ENCODE measurements around the gene NKG7. TPM values are rescaled to one million over a fixed set of nuclear protein-coding genes. Genes with fewer than 3 reads are reported as not detected.
"Not testable (repeated sequence)": the region's sequence is repeated elsewhere in the genome, so short reads cannot be mapped to it uniquely, and the experiment has no call there.

The NKG7 gene
- total and polyA plus RNA-seq, 4 donors = 2.0 to 13.6 (median 5.7) TPM

- not testable (repeated sequence) for H3K4me1 ChIP-seq (ENCODE audit: control insufficient read depth in 4 of 4, insufficient read depth in 4 of 4, low read length in 3 of 4); DNase-seq (ENCODE audit: low spot score); H3K27ac ChIP-seq (ENCODE audit: low read depth in 1 of 2, low read length in 2 of 2); H3K36me3 ChIP-seq (ENCODE audit: control insufficient read depth in 4 of 4, insufficient read depth in 3 of 4, low read depth in 1 of 4, low read length in 3 of 4); H3K9me3 ChIP-seq (ENCODE audit: control insufficient read depth in 4 of 4, low read length in 3 of 4); H3K4me3 ChIP-seq (ENCODE audit: low read depth in 1 of 3, low read length in 3 of 3); H3K27me3 ChIP-seq (ENCODE audit: control insufficient read depth in 4 of 4, insufficient read depth in 4 of 4, low read length in 3 of 4); H3K9ac ChIP-seq (ENCODE audit: low read depth in 1 of 2, low read length in 2 of 2)
- 88% methylated on average over 9 of the region's 9 CpGs for WGBS
Measured at GRCh38 chr19:51397453-51397852, 25.0 kb upstream of the NKG7 start.

GRCh38 chr19:51396175-51396574, 23.7 kb upstream of the NKG7 start:
- H3K27me3 ChIP-seq (ENCODE audit: control insufficient read depth in 4 of 4, insufficient read depth in 4 of 4, low read length in 3 of 4) = no peaks in the 10 kb centered on the region
- no peaks in the 10 kb centered on the region for H3K36me3 ChIP-seq (ENCODE audit: control insufficient read depth in 4 of 4, insufficient read depth in 3 of 4, low read depth in 1 of 4, low read length in 3 of 4)
- H3K9ac ChIP-seq (ENCODE audit: low read depth in 1 of 2, low read length in 2 of 2) = no peak overlapping the region
- TF ChIP-seq YY1 (IDR thresholded peaks at IDR 0.05) (no peak), RAD21 (IDR thresholded peaks at IDR 0.05) (no peak), NR2F2 (IDR thresholded peaks at IDR 0.05) (no peak), FOXA2 (IDR thresholded peaks at IDR 0.05) (no peak), MAX (IDR thresholded peaks at IDR 0.05) (no peak), RXRA (IDR thresholded peaks at IDR 0.05) (no peak), REST (IDR thresholded peaks at IDR 0.05) (no peak), EGR1 (IDR thresholded peaks at IDR 0.05; ENCODE audit: low read depth in 2 of 2) (no peak), FOXA1 (IDR thresholded peaks at IDR 0.05) (no peak), ATF3 (IDR thresholded peaks at IDR 0.05) (no peak), SP1 (IDR thresholded peaks at IDR 0.05) (no peak), GABPA (IDR thresholded peaks at IDR 0.05 in 1 of 2, conservative IDR thresholded peaks at IDR 0.05 in 1 of 2) (no peak), HNF4A (conservative IDR thresholded peaks at IDR 0.05) (no peak), ZBTB33 (IDR thresholded peaks at IDR 0.05) (no peak), CTCF (IDR thresholded peaks at IDR 0.05; ENCODE audit: low read depth, low read length, missing input control) (no peak), JUND (IDR thresholded peaks at IDR 0.05) (no peak), HNF4G (IDR thresholded peaks at IDR 0.05) (no peak), TAF1 (conservative IDR thresholded peaks at IDR 0.05) (no peak)
- no peaks in the 10 kb centered on the region for H3K9me3 ChIP-seq (ENCODE audit: control insufficient read depth in 4 of 4, low read length in 3 of 4)
- 96% methylated on average over 2 of the region's 2 CpGs for WGBS
- H3K4me1 ChIP-seq (ENCODE audit: control insufficient read depth in 4 of 4, insufficient read depth in 4 of 4, low read length in 3 of 4) = peaks cover 2 to 8% (median 5%) of the 10 kb centered on the region in 4 donors
- DNase-seq (ENCODE audit: low spot score) = no peak
- H3K27ac ChIP-seq (ENCODE audit: low read depth in 1 of 2, low read length in 2 of 2) = no peak overlapping the region
- H3K4me3 ChIP-seq (ENCODE audit: low read depth in 1 of 3, low read length in 3 of 3) = no peak overlapping the region
